ENCODE results near the gene PRKAG1. TPM values are rescaled to one million over a fixed set of nuclear protein-coding genes. Genes with fewer than 3 reads are reported as not detected.

PRKAG1 gene
- total RNA-seq, 2 experiments from 2014 or later: 62.5 to 65.5 TPM

- H3K27me3 Mint-ChIP-seq: peaks cover 76% of the 10 kb centered on the region
- CTCF ChIA-PET: interaction anchor here (1.0 to 11.7 kb wide), 6 partner anchors 10 to 156 kb away, joined by 3 to 84 read pairs (median 4); partner anchors contain the start of gene WNT1
- POLR2A ChIA-PET: no interaction called here
- H3K9me3 Mint-ChIP-seq: no peaks in the 10 kb centered on the region
- H3K27ac Mint-ChIP-seq: no peak overlapping the region
- no peaks in the 10 kb centered on the region for H3K36me3 Mint-ChIP-seq (ENCODE audit: low read depth)
- H3K4me1 Mint-ChIP-seq: peaks cover 16% of the 10 kb centered on the region
- peak overlapping the region; percentile 22 for H3K4me3 Mint-ChIP-seq
- DNase-seq: no peak
These were observed 47.8 kb downstream of the PRKAG1 start for GRCh38 chr12:48970702-48971334.

- peaks cover 16% of the 10 kb centered on the region for H3K4me1 Mint-ChIP-seq
- H3K4me3 Mint-ChIP-seq: no peak overlapping the region
- no peaks in the 10 kb centered on the region for H3K36me3 Mint-ChIP-seq (ENCODE audit: low read depth)
- DNase-seq: no peak
- ChIA-PET POLR2A (no interaction called here), CTCF (interaction anchor here (0.7 to 11.7 kb wide), 7 partner anchors 11 to 155 kb away, joined by 3 to 84 read pairs (median 4); partner anchors contain the start of genes ARF3 and WNT1)
- H3K27me3 Mint-ChIP-seq: peaks cover 75% of the 10 kb centered on the region
- H3K27ac Mint-ChIP-seq: no peak overlapping the region
- H3K9me3 Mint-ChIP-seq: no peaks in the 10 kb centered on the region
These were observed 48.5 kb downstream of the PRKAG1 start for GRCh38 chr12:48969833-48970701.

GRCh38 chr12:48969160-48969771, 49.3 kb downstream of the PRKAG1 start:
- no peaks in the 10 kb centered on the region for H3K36me3 Mint-ChIP-seq (ENCODE audit: low read depth)
- peaks cover 74% of the 10 kb centered on the region for H3K27me3 Mint-ChIP-seq
- no peak overlapping the region for H3K27ac Mint-ChIP-seq
- peaks cover 16% of the 10 kb centered on the region for H3K4me1 Mint-ChIP-seq
- ChIA-PET POLR2A (no interaction called here), CTCF (interaction anchor here (0.6 to 11.7 kb wide), 8 partner anchors 11 to 724 kb away, joined by 4 to 84 read pairs (median 4); partner anchors contain the start of genes ARF3 and WNT1)
- no peaks in the 10 kb centered on the region for H3K9me3 Mint-ChIP-seq
- H3K4me3 Mint-ChIP-seq: no peak overlapping the region
- no peak for DNase-seq

- DNase-seq: no peak
- no peaks in the 10 kb centered on the region for H3K36me3 Mint-ChIP-seq (ENCODE audit: low read depth)
- ChIA-PET POLR2A (no interaction called here), CTCF (interaction anchor here (0.6 to 11.7 kb wide), 6 partner anchors 11 to 724 kb away, joined by 3 to 84 read pairs (median 5); partner anchors contain the start of genes ARF3 and WNT1)
- peaks cover 16% of the 10 kb centered on the region for H3K4me1 Mint-ChIP-seq
- no peak overlapping the region for H3K27ac Mint-ChIP-seq
- peaks cover 67% of the 10 kb centered on the region for H3K27me3 Mint-ChIP-seq
- no peak overlapping the region for H3K4me3 Mint-ChIP-seq
- no peaks in the 10 kb centered on the region for H3K9me3 Mint-ChIP-seq
These were observed 50.1 kb downstream of the PRKAG1 start for GRCh38 chr12:48968467-48968866.

GRCh38 chr12:48967991-48968390, 50.6 kb downstream of the PRKAG1 start:
- ChIA-PET POLR2A (no interaction called here), CTCF (interaction anchor here (0.5 to 11.7 kb wide), 8 partner anchors 11 to 186 kb away, joined by 3 to 84 read pairs (median 4); partner anchors contain the start of genes ARF3, DDX23 and WNT1)
- no peak overlapping the region for H3K27ac Mint-ChIP-seq
- H3K4me3 Mint-ChIP-seq: no peak overlapping the region
- H3K36me3 Mint-ChIP-seq (ENCODE audit: low read depth): no peaks in the 10 kb centered on the region
- no peaks in the 10 kb centered on the region for H3K9me3 Mint-ChIP-seq
- no peak for DNase-seq
- H3K27me3 Mint-ChIP-seq: peaks cover 62% of the 10 kb centered on the region
- H3K4me1 Mint-ChIP-seq: peaks cover 16% of the 10 kb centered on the region

- H3K36me3 Mint-ChIP-seq (ENCODE audit: low read depth): no peaks in the 10 kb centered on the region
- no peaks in the 10 kb centered on the region for H3K9me3 Mint-ChIP-seq
- ChIA-PET CTCF (interaction anchor here (0.6 to 11.7 kb wide), 6 partner anchors 13 to 128 kb away, joined by 3 to 84 read pairs (median 4); partner anchors contain the start of genes DDX23 and WNT1), POLR2A (no interaction called here)
- H3K27ac Mint-ChIP-seq: no peak overlapping the region
- H3K4me1 Mint-ChIP-seq: peaks cover 10% of the 10 kb centered on the region
- DNase-seq: no peak
- no peak overlapping the region for H3K4me3 Mint-ChIP-seq
- H3K27me3 Mint-ChIP-seq: peaks cover 48% of the 10 kb centered on the region
These were observed 52.2 kb downstream of the PRKAG1 start for GRCh38 chr12:48966177-48966895.

- POLR2A ChIA-PET: no interaction called here
- Mint-ChIP-seq H3K36me3 (ENCODE audit: low read depth) (no peaks in the 10 kb centered on the region), H3K4me3 (no peak overlapping the region), H3K4me1 (peaks cover 2% of the 10 kb centered on the region), H3K27ac (no peak overlapping the region), H3K27me3 (peaks cover 46% of the 10 kb centered on the region), H3K9me3 (no peaks in the 10 kb centered on the region)
- DNase-seq: no peak
- CTCF ChIA-PET: interaction anchor here (1.2 to 11.7 kb wide), 4 partner anchors 9 to 23 kb away, joined by 3 to 84 read pairs (median 4); partner anchors contain the start of gene WNT1
These were observed 53.2 kb downstream of the PRKAG1 start for GRCh38 chr12:48965298-48965838.

GRCh38 chr12:48961801-48962200, 56.8 kb downstream of the PRKAG1 start:
- no peak overlapping the region for H3K4me3 Mint-ChIP-seq
- H3K36me3 Mint-ChIP-seq (ENCODE audit: low read depth): peaks cover 4% of the 10 kb centered on the region
- POLR2A ChIA-PET: no interaction called here
- DNase-seq: no peak
- CTCF ChIA-PET: interaction anchor here (11.7 kb wide), 1 partner anchor 19 kb away, joined by 84 read pairs; the partner anchor contains the start of gene WNT1
- H3K27me3 Mint-ChIP-seq: peaks cover 35% of the 10 kb centered on the region
- H3K9me3 Mint-ChIP-seq: no peaks in the 10 kb centered on the region
- peaks cover 10% of the 10 kb centered on the region for H3K4me1 Mint-ChIP-seq
- H3K27ac Mint-ChIP-seq: no peak overlapping the region

GRCh38 chr12:48961331-48961730, 57.2 kb downstream of the PRKAG1 start:
- POLR2A ChIA-PET: no interaction called here
- no peak overlapping the region for H3K27ac Mint-ChIP-seq

GRCh38 chr12:48960834-48961233, 57.7 kb downstream of the PRKAG1 start:
- Mint-ChIP-seq H3K4me1 (peaks cover 19% of the 10 kb centered on the region), H3K36me3 (ENCODE audit: low read depth) (peaks cover 11% of the 10 kb centered on the region), H3K27ac (no peak overlapping the region), H3K9me3 (no peaks in the 10 kb centered on the region), H3K27me3 (peaks cover 31% of the 10 kb centered on the region), H3K4me3 (no peak overlapping the region)
- no peak for DNase-seq
- POLR2A ChIA-PET: no interaction called here
- CTCF ChIA-PET: interaction anchor here (1.0 to 1.3 kb wide), 5 partner anchors 11 to 27 kb away, joined by 3 to 6 read pairs (median 3); partner anchors contain the start of gene WNT1

More at GRCh38 chr12:48961331-48961730, 57.2 kb downstream of the PRKAG1 start:
- Mint-ChIP-seq H3K27me3 (peaks cover 32% of the 10 kb centered on the region), H3K4me3 (no peak overlapping the region), H3K4me1 (peaks cover 14% of the 10 kb centered on the region), H3K9me3 (no peaks in the 10 kb centered on the region), H3K36me3 (ENCODE audit: low read depth) (peaks cover 7% of the 10 kb centered on the region)
- CTCF ChIA-PET: interaction anchor here (1.0 to 11.7 kb wide), 5 partner anchors 12 to 27 kb away, joined by 3 to 84 read pairs (median 4); partner anchors contain the start of gene WNT1
- no peak for DNase-seq

- peaks cover 29% of the 10 kb centered on the region for H3K4me1 Mint-ChIP-seq
- H3K4me3 Mint-ChIP-seq: peak overlapping the region; percentile 98
- POLR2A ChIA-PET: interaction anchor here (0.6 to 1.2 kb wide), 2 partner anchors 106 to 277 kb away, joined by 3 to 4 read pairs; partner anchors contain the start of gene DDX23
- CTCF ChIA-PET: interaction anchor here (0.9 to 4.8 kb wide), 5 partner anchors 10 to 105 kb away, joined by 3 to 34 read pairs (median 3); partner anchors contain the start of gene WNT1
- peaks cover 18% of the 10 kb centered on the region for H3K27me3 Mint-ChIP-seq
- H3K27ac Mint-ChIP-seq: no peak overlapping the region
- no peaks in the 10 kb centered on the region for H3K9me3 Mint-ChIP-seq
- peaks cover 27% of the 10 kb centered on the region for H3K36me3 Mint-ChIP-seq (ENCODE audit: low read depth)
- DNase-seq: no peak
These were observed 60.6 kb downstream of the PRKAG1 start for GRCh38 chr12:48958049-48958388.

Data from activated CD4-positive, alpha-beta T cell treated with anti-CD3 and anti-CD28 coated beads, Interleukin-2, amount 10 ng/mL, durations not matched to agents 7 days and 5 days (primary cell).